GM18505 (cell line): ENCODE results near the gene ALLC.
A peak's percentile ranks its signal among the peaks of the same experiment; 100 is the strongest.
"Not testable (repeated sequence)": the region's sequence is repeated elsewhere in the genome, so short reads cannot be mapped to it uniquely, and the experiment has no call there.

Experiments used
- ATAC-seq: cut with Tn5 transposase; IDR thresholded peaks from one replicate; pipeline ENCODE4 v1.9.1; 2021; ENCODE audit not compliant: unreplicated experiment
- POLR2A ChIP-seq: IDR thresholded peaks from 4 replicates; pipeline ENCODE4 v1.6.1; 2011; ENCODE audit warnings: borderline replicate concordance; ENCODE audit not compliant: insufficient read depth, insufficient read length; ENCODE audit errors: extremely low read depth

ALLC gene

GRCh38 chr2:3618367-3618766, 39.6 kb upstream of the ALLC start:
- ATAC-seq = no peak
- TF ChIP-seq POLR2A = no peak

GRCh38 chr2:3619033-3619432, 39.0 kb upstream of the ALLC start:
- no peak for ATAC-seq
- TF ChIP-seq POLR2A = no peak

- not testable (repeated sequence) for ATAC-seq
Measured at GRCh38 chr2:3619661-3620060, 38.3 kb upstream of the ALLC start.

- no peak for ATAC-seq
- TF ChIP-seq POLR2A = no peak
Measured at GRCh38 chr2:3620834-3621233, 37.2 kb upstream of the ALLC start.

GRCh38 chr2:3622967-3623366, 35.0 kb upstream of the ALLC start:
- ATAC-seq = no peak
- TF ChIP-seq POLR2A = no peak

- no peak for TF ChIP-seq POLR2A
- peak; percentile 71 for ATAC-seq
Measured at GRCh38 chr2:3624059-3624794, 33.8 kb upstream of the ALLC start.

GRCh38 chr2:3625186-3625585, 32.8 kb upstream of the ALLC start:
- no peak for ATAC-seq
- no peak for TF ChIP-seq POLR2A

- ATAC-seq = no peak
- TF ChIP-seq POLR2A = no peak
Measured at GRCh38 chr2:3626118-3626811, 31.7 kb upstream of the ALLC start.

GRCh38 chr2:3626812-3627499, 31.0 kb upstream of the ALLC start:
- no peak for ATAC-seq
- TF ChIP-seq POLR2A = no peak

GRCh38 chr2:3627500-3628100, 30.4 kb upstream of the ALLC start:
- ATAC-seq = no peak
- no peak for TF ChIP-seq POLR2A

GRCh38 chr2:3628241-3628679, 29.7 kb upstream of the ALLC start:
- no peak for TF ChIP-seq POLR2A
- no peak for ATAC-seq

GRCh38 chr2:3628800-3629199, 29.2 kb upstream of the ALLC start:
- ATAC-seq = no peak
- TF ChIP-seq POLR2A = no peak

GRCh38 chr2:3630631-3631030, 27.4 kb upstream of the ALLC start:
- ATAC-seq = no peak
- no peak for TF ChIP-seq POLR2A

- TF ChIP-seq POLR2A = no peak
Measured at GRCh38 chr2:3631161-3631850, 26.7 kb upstream of the ALLC start.

More at GRCh38 chr2:3631161-3631850, 26.7 kb upstream of the ALLC start:
- no peak for ATAC-seq
